Vagina (tissue), 2 donors: ENCODE results near the gene PLD1.

Experiments used
- POLR2AphosphoS5 ChIP-seq, 2 donors: sonication (generic); formaldehyde crosslinking; IDR thresholded peaks; one replicate each; pipeline ENCODE4 v1.9.0; 2017; ENCODE audit warnings: antibody characterized with exemption in 2 of 2, mild to moderate bottlenecking in 2 of 2, low read depth in 1 of 2; ENCODE audit not compliant: insufficient read depth in 1 of 2
- TF ChIP-seq, protein P1 (sequence below), 3 experiments: fragments of 450-650 bp in 2 of 3; fragments of 200-600 bp in 1 of 3; sonication (generic) in 1 of 3; IDR thresholded peaks; one replicate each; pipeline ENCODE4 v1.5.1; 2017 to 2019; ENCODE audit warnings: antibody characterized with exemption in 3 of 3, mild to moderate bottlenecking in 2 of 3, moderate library complexity in 2 of 3

- TF ChIP-seq, protein P1, sequence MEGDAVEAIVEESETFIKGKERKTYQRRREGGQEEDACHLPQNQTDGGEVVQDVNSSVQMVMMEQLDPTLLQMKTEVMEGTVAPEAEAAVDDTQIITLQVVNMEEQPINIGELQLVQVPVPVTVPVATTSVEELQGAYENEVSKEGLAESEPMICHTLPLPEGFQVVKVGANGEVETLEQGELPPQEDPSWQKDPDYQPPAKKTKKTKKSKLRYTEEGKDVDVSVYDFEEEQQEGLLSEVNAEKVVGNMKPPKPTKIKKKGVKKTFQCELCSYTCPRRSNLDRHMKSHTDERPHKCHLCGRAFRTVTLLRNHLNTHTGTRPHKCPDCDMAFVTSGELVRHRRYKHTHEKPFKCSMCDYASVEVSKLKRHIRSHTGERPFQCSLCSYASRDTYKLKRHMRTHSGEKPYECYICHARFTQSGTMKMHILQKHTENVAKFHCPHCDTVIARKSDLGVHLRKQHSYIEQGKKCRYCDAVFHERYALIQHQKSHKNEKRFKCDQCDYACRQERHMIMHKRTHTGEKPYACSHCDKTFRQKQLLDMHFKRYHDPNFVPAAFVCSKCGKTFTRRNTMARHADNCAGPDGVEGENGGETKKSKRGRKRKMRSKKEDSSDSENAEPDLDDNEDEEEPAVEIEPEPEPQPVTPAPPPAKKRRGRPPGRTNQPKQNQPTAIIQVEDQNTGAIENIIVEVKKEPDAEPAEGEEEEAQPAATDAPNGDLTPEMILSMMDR (IDR thresholded peaks at IDR 0.05), result no peak
- TF ChIP-seq POLR2AphosphoS5 (IDR thresholded peaks at IDR 0.05; ENCODE audit: insufficient read depth in 1 of 2, low read depth in 1 of 2), result no peak
These were observed 224.0 kb downstream of the PLD1 start for GRCh38 chr3:171586274-171586673.
